ENCODE results near the gene TUBGCP6. TPM values are rescaled to one million over a fixed set of nuclear protein-coding genes. Genes with fewer than 3 reads are reported as not detected.

The TUBGCP6 gene
- total and polyA plus RNA-seq, 2 donors (not counting 3 experiments of a cell fraction or from before 2014, with no cell fraction given): 33.1 to 45.3 TPM

GRCh38 chr22:50253046-50253915, 8.5 kb upstream of the TUBGCP6 start:
- intact Hi-C loops (cut with micrococcal nuclease) (no loop called here), dilution Hi-C loops (cut with MboI; ENCODE audit: extremely low pct_ligation_motif_present, low sequenced_read_pairs) (no loop called here)
- Histone ChIP-seq H3K9me1 (replicated peaks; ENCODE audit: control insufficient read depth, extremely low read depth, insufficient read depth, low read length) (no peaks in the 10 kb centered on the region), H3K79me2 (ENCODE audit: control insufficient read depth, insufficient read depth, low read length) (peaks cover 2% of the 10 kb centered on the region), H3K4me1 (ENCODE audit: control insufficient read depth, extremely low read depth, insufficient read depth, low read length) (peaks cover 11% of the 10 kb centered on the region), H3K9me3 (replicated peaks; ENCODE audit: control insufficient read depth, insufficient read depth, low read length) (no peaks in the 10 kb centered on the region), H3K4me2 (ENCODE audit: insufficient read depth, low read length) (no peak overlapping the region), H3K27me3 (ENCODE audit: control insufficient read depth in 2 of 2, insufficient read depth in 2 of 2, low read length in 2 of 2) (no peaks in the 10 kb centered on the region), H2AFZ (ENCODE audit: low read depth, low read length) (no peak overlapping the region), H3K9ac (replicated peaks; ENCODE audit: extremely low read depth, insufficient read depth, low read length) (no peak overlapping the region), H3K36me3 (ENCODE audit: control insufficient read depth in 2 of 2, extremely low read depth in 1 of 2, insufficient read depth in 2 of 2, low read length in 2 of 2) (peaks cover 0 to 36% of the 10 kb centered on the region in 2 experiments), H3K4me3 (replicated peaks in 1 of 3; ENCODE audit: insufficient read depth in 1 of 3, low read depth in 1 of 3, low read length in 3 of 3) (no peak overlapping the region), H4K20me1 (replicated peaks; ENCODE audit: control insufficient read depth, extremely low read depth, insufficient read depth, low read length) (no peaks in the 10 kb centered on the region), H3K27ac (ENCODE audit: insufficient read depth, low read depth, low read length) (no peak overlapping the region)
- TF ChIP-seq POLR2A (IDR thresholded peaks at IDR 0.05; ENCODE audit: low read depth, low read length) (no peak), FOS (IDR thresholded peaks at IDR 0.05; ENCODE audit: borderline replicate concordance, insufficient read depth, low read length) (no peak), CTCF (IDR thresholded peaks at IDR 0.05; ENCODE audit: extremely low read depth in 1 of 2, insufficient read depth in 1 of 2, low read depth in 1 of 2, low read length in 2 of 2) (no peak), MYC (IDR thresholded peaks at IDR 0.05; ENCODE audit: low read depth, low read length) (no peak), EZH2 (IDR thresholded peaks at IDR 0.05; ENCODE audit: borderline replicate concordance, low read depth, low read length, severe bottlenecking) (no peak)
- POLR2A ChIA-PET: no interaction called here
- CTCF ChIA-PET: interaction anchor here (0.7 to 4.2 kb wide), 22 partner anchors 9 to 273 kb away, joined by 3 to 60 read pairs (median 5); partner anchors contain the start of genes DENND6B, MAPK11, MAPK12 and SCO2
- DNase-seq (ENCODE audit: low read depth, low spot score) (no peak), FAIRE-seq (no peak)
- BruUV-seq (replicated peaks): no TSS peak

Data from endothelial cell of umbilical vein (primary cell).